HT-29 (cell line): ENCODE data around the gene FCN2. TPM values are rescaled to one million over a fixed set of nuclear protein-coding genes. Genes with fewer than 3 reads are reported as not detected.
"Not testable (repeated sequence)": the region's sequence is repeated elsewhere in the genome, so short reads cannot be mapped to it uniquely, and the experiment has no call there.

Source experiments
- DNase-seq: peaks from one replicate; pipeline ENCODE4 v3.0.0-alpha.2; 2015; ENCODE audit warnings: low spot score
- total RNA-seq: library from RNA; depleted of rRNA; stranded (reverse); fragments of >200 nt; shearing (Covaris generic); gene quantifications from 2 replicates; pipeline ENCODE4 v1.2.3, GENCODE V29; 2014

FCN2 gene
- total RNA-seq, 1 experiment from 2014 or later: not detected

GRCh38 chr9:134847138-134847537, 33.5 kb upstream of the FCN2 start:
- DNase-seq: no peak

GRCh38 chr9:134847752-134848432, 32.7 kb upstream of the FCN2 start:
- no peak for DNase-seq

- no peak for DNase-seq
These were observed 32.1 kb upstream of the FCN2 start for GRCh38 chr9:134848504-134848903.

- DNase-seq: no peak
These were observed 30.0 kb upstream of the FCN2 start for GRCh38 chr9:134850611-134851010.

- DNase-seq: no peak
These were observed 29.6 kb upstream of the FCN2 start for GRCh38 chr9:134851020-134851419.

GRCh38 chr9:134852906-134853654, 27.5 kb upstream of the FCN2 start:
- no peak for DNase-seq

GRCh38 chr9:134853893-134854292, 26.7 kb upstream of the FCN2 start:
- no peak for DNase-seq

GRCh38 chr9:134854541-134854981, 26.0 kb upstream of the FCN2 start:
- DNase-seq: no peak

GRCh38 chr9:134855231-134855899, 25.2 kb upstream of the FCN2 start:
- DNase-seq: no peak

- no peak for DNase-seq
These were observed 24.7 kb upstream of the FCN2 start for GRCh38 chr9:134855900-134856377.

- DNase-seq: not testable (repeated sequence)
These were observed 23.2 kb upstream of the FCN2 start for GRCh38 chr9:134857451-134857850.

- DNase-seq: no peak
These were observed 22.4 kb upstream of the FCN2 start for GRCh38 chr9:134858051-134858841.

- DNase-seq: no peak
These were observed 20.1 kb upstream of the FCN2 start for GRCh38 chr9:134860510-134860909.

- no peak for DNase-seq
These were observed 18.8 kb upstream of the FCN2 start for GRCh38 chr9:134861595-134862334.

- DNase-seq: no peak
These were observed 17.2 kb upstream of the FCN2 start for GRCh38 chr9:134863306-134863902.

- no peak for DNase-seq
These were observed 16.4 kb upstream of the FCN2 start for GRCh38 chr9:134863941-134864820.

GRCh38 chr9:134864821-134865190, 15.8 kb upstream of the FCN2 start:
- DNase-seq: no peak

- DNase-seq: no peak
These were observed 12.5 kb upstream of the FCN2 start for GRCh38 chr9:134867917-134868750.
